NB4 (cell line): ENCODE measurements around the gene SPATA3.

Experiments used
- DNase-seq: peaks from one replicate; pipeline ENCODE4 v3.0.0; 2010; ENCODE audit warnings: low read depth
- H3K4me3 ChIP-seq: one replicate; pipeline ENCODE4 v1.5.1; 2011; ENCODE audit warnings: mild to moderate bottlenecking, low read depth, low read length, moderate library complexity
- CTCF ChIP-seq: IDR thresholded peaks from one replicate; pipeline ENCODE4 v1.5.1; 2012; ENCODE audit warnings: low read depth, low read length
- MAX ChIP-seq: IDR thresholded peaks from 2 replicates; pipeline ENCODE4 v1.6.1; 2011; ENCODE audit warnings: low read depth, low read length
- MYC ChIP-seq: IDR thresholded peaks from 2 replicates; pipeline ENCODE4 v1.6.1; 2011; ENCODE audit warnings: low read depth, low read length
- POLR2A ChIP-seq: IDR thresholded peaks from 2 replicates; pipeline ENCODE4 v1.6.1; 2011; ENCODE audit warnings: mild to moderate bottlenecking; ENCODE audit not compliant: insufficient read length; ENCODE audit errors: extremely low read depth

Gene SPATA3

GRCh38 chr2:230972046-230972445 is 23.9 kb upstream of the SPATA3 start:
- DNase-seq = no peak
- no peak overlapping the region for H3K4me3 ChIP-seq
- no peak for TF ChIP-seq MYC
- no peak for TF ChIP-seq CTCF
- TF ChIP-seq POLR2A = no peak
- no peak for TF ChIP-seq MAX

- no peak for TF ChIP-seq POLR2A
- no peak for TF ChIP-seq CTCF
- no peak for TF ChIP-seq MYC
- TF ChIP-seq MAX = no peak
- H3K4me3 ChIP-seq = no peak overlapping the region
- DNase-seq = peak; percentile 85
These were observed 21.6 kb upstream of the SPATA3 start for GRCh38 chr2:230974096-230974913.

GRCh38 chr2:230975927-230976326 is 20.0 kb upstream of the SPATA3 start:
- no peak for DNase-seq
- TF ChIP-seq POLR2A (no peak), CTCF (no peak), MYC (no peak), MAX (no peak)
- no peak overlapping the region for H3K4me3 ChIP-seq

- TF ChIP-seq MYC = no peak
- TF ChIP-seq MAX = no peak
- no peak for TF ChIP-seq CTCF
- TF ChIP-seq POLR2A = no peak
- DNase-seq = peak; percentile 74
- H3K4me3 ChIP-seq = no peak overlapping the region
These were observed 19.2 kb upstream of the SPATA3 start for GRCh38 chr2:230976671-230977171.

GRCh38 chr2:230980468-230980867 is 15.5 kb upstream of the SPATA3 start:
- no peak for TF ChIP-seq MYC
- no peak for TF ChIP-seq CTCF
- no peak for TF ChIP-seq POLR2A
- no peak for TF ChIP-seq MAX
- DNase-seq = no peak
- H3K4me3 ChIP-seq = no peak overlapping the region
